ENCODE data around the gene NRG2. TPM values are rescaled to one million over a fixed set of nuclear protein-coding genes. Genes with fewer than 3 reads are reported as not detected.

Gene NRG2
- total RNA-seq, 2 donors from 2014 or later, result 5.6 to 6.5 TPM

DNA sequence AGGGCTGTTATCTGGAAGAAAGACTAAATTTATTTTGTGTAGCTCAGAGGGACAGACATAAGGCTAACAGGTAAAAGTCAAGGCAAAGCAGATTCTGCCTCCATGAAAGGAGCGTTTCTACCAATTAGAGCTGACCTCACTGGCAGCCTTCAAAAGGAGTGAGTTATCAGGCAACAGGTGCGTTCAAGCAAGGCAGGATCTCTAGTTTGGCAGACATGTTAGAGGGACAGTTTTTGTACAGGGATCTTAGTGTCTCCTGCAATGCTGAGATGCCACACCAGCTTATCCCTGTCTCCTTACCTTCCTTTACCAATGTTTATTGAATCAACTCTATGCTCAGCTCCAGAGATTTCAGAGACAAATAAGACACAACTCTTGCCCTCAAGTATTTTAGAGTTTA, 73.8 kb downstream of the NRG2 start:
- 32 to 40% methylated on average over 2 of the region's 2 CpGs for WGBS, 2 donors
- no peaks in the 10 kb centered on the region for H3K36me3 ChIP-seq (replicated peaks in 1 of 2; ENCODE audit: insufficient read depth in 1 of 2, low read depth in 2 of 2)
- H3K4me3 ChIP-seq, result no peak overlapping the region
- DNase-seq, result no peak
- peaks cover 15% of the 10 kb centered on the region for H3K4me1 ChIP-seq
- intact Hi-C loops (cut with DNase I), result loop anchor here (5.0 kb wide), 1 partner anchor 187 kb away; no protein-coding TSS in a partner anchor
- no peak for TF ChIP-seq POLR2A (IDR thresholded peaks at IDR 0.05)
- no peak for TF ChIP-seq CTCF (IDR thresholded peaks at IDR 0.05)
- no peak for ATAC-seq
- no peak overlapping the region for H3K27ac ChIP-seq
- H3K9me3 ChIP-seq, result no peaks in the 10 kb centered on the region
- H3K27me3 ChIP-seq, result no peaks in the 10 kb centered on the region

- ATAC-seq, result peak; percentile 99
- WGBS, 2 donors, result 11 to 12% methylated on average over 12 to 23 of the region's 23 CpGs
- intact Hi-C loops (cut with DNase I), result loop anchor here (5.0 kb wide), 1 partner anchor 186 kb away; no protein-coding TSS in a partner anchor
Measured at GRCh38 chr5:139968547-139969261, 74.4 kb downstream of the NRG2 start.

GRCh38 chr5:139967353-139967752, 75.7 kb downstream of the NRG2 start:
- Histone ChIP-seq H3K4me3 (no peak overlapping the region), H3K27ac (no peak overlapping the region), H3K27me3 (no peaks in the 10 kb centered on the region), H3K36me3 (replicated peaks in 1 of 2; ENCODE audit: insufficient read depth in 1 of 2, low read depth in 2 of 2) (no peaks in the 10 kb centered on the region), H3K9me3 (no peaks in the 10 kb centered on the region), H3K4me1 (peaks cover 15% of the 10 kb centered on the region)
- ATAC-seq, result no peak
- intact Hi-C loops (cut with DNase I), result loop anchor here (5.0 kb wide), 1 partner anchor 185 kb away; no protein-coding TSS in a partner anchor
- no peak for DNase-seq
- 95 to 96% methylated on average over 8 of the region's 8 CpGs for WGBS, 2 donors
- TF ChIP-seq CTCF (IDR thresholded peaks at IDR 0.05) (no peak), POLR2A (IDR thresholded peaks at IDR 0.05) (no peak)

More at GRCh38 chr5:139968547-139969261, 74.4 kb downstream of the NRG2 start:
- H3K4me3 ChIP-seq, result no peak overlapping the region
- peaks cover 15% of the 10 kb centered on the region for H3K4me1 ChIP-seq
- H3K27me3 ChIP-seq, result no peaks in the 10 kb centered on the region
- no peak overlapping the region for H3K27ac ChIP-seq
- H3K36me3 ChIP-seq (replicated peaks in 1 of 2; ENCODE audit: insufficient read depth in 1 of 2, low read depth in 2 of 2), result no peaks in the 10 kb centered on the region
- no peaks in the 10 kb centered on the region for H3K9me3 ChIP-seq
- peak; percentile 92 to 96 (median 94) for DNase-seq
- peak; percentile 99 to 100 (median 100) for TF ChIP-seq CTCF (IDR thresholded peaks at IDR 0.05)
- TF ChIP-seq POLR2A (IDR thresholded peaks at IDR 0.05), result no peak

GRCh38 chr5:139966856-139967255, 76.2 kb downstream of the NRG2 start:
- ATAC-seq (no peak), DNase-seq (no peak)
- Histone ChIP-seq H3K4me1 (peaks cover 15% of the 10 kb centered on the region), H3K36me3 (replicated peaks in 1 of 2; ENCODE audit: insufficient read depth in 1 of 2, low read depth in 2 of 2) (no peaks in the 10 kb centered on the region), H3K27me3 (no peaks in the 10 kb centered on the region), H3K9me3 (no peaks in the 10 kb centered on the region), H3K4me3 (no peak overlapping the region), H3K27ac (no peak overlapping the region)
- TF ChIP-seq CTCF (IDR thresholded peaks at IDR 0.05), result no peak
- TF ChIP-seq POLR2A (IDR thresholded peaks at IDR 0.05), result no peak
- intact Hi-C loops (cut with DNase I), result loop anchor here (5.0 kb wide), 1 partner anchor 185 kb away; no protein-coding TSS in a partner anchor
- WGBS, 2 donors, result 79 to 87% methylated on average over 3 to 4 of the region's 4 CpGs

Measured in body of pancreas (tissue), 4 donors.